Ishikawa (cell line): ENCODE measurements around the gene FADS2.

Experiments
- YY1 ChIP-seq: IDR thresholded peaks from 2 replicates; pipeline ENCODE4 v1.6.1; 2012; ENCODE audit warnings: low read depth
- ZBTB7A ChIP-seq: IDR thresholded peaks from 2 replicates; pipeline ENCODE4 v1.6.1; 2012; ENCODE audit warnings: low read depth

DNA sequence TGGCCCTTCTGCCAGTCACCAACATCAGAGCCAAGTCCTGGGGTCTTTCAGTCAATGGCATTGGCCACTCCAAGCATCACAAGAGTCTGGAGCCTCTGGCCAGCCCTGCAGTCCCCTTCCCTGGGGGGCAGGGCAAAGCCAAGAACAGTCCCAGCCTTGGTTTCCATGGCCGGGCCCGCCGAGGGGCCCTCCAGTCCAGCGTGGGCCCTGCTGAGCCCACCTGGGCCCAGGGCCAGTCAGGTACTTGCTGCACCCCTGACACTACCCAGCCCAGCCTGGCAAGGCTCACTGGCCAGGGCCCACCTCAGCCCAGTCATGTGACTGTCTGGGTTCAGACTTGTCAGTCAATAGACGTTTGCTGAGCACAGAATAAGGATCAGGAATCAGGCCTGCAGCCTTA, 46.5 kb upstream of the FADS2 start:
- TF ChIP-seq YY1 (no peak), ZBTB7A (no peak)
